ENCODE results near the gene UBXN1. TPM values are rescaled to one million over a fixed set of nuclear protein-coding genes. Genes with fewer than 3 reads are reported as not detected.
"Not testable (repeated sequence)": the region's sequence is repeated elsewhere in the genome, so short reads cannot be mapped to it uniquely, and the experiment has no call there.

UBXN1 gene
- total RNA-seq, 2 donors from 2014 or later = 88.6 to 159 TPM

DNA sequence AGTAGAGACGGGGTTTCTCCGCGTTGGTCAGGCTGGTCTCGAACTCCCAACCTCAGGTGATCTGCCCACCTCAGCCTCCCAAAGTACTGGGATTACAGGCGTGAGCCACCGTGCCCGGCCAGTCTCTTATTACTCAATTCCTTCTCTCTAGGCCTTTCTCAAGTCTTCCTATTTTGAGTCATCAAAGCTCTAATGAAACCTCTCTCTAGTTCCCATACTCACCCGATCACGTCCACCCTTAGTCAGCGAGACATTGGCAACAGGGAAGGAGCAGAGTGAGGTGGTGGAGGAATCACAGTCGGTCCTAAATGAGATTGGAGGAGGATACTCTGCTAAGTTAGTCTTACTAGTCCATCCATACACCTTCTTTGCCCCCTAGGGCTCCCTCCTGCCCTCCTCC is 23.4 kb upstream of the UBXN1 start:
- H3K9me3 ChIP-seq = no peaks in the 10 kb centered on the region
- no peak overlapping the region for H3K4me3 ChIP-seq
- TF ChIP-seq, protein P1, sequence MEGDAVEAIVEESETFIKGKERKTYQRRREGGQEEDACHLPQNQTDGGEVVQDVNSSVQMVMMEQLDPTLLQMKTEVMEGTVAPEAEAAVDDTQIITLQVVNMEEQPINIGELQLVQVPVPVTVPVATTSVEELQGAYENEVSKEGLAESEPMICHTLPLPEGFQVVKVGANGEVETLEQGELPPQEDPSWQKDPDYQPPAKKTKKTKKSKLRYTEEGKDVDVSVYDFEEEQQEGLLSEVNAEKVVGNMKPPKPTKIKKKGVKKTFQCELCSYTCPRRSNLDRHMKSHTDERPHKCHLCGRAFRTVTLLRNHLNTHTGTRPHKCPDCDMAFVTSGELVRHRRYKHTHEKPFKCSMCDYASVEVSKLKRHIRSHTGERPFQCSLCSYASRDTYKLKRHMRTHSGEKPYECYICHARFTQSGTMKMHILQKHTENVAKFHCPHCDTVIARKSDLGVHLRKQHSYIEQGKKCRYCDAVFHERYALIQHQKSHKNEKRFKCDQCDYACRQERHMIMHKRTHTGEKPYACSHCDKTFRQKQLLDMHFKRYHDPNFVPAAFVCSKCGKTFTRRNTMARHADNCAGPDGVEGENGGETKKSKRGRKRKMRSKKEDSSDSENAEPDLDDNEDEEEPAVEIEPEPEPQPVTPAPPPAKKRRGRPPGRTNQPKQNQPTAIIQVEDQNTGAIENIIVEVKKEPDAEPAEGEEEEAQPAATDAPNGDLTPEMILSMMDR (IDR thresholded peaks at IDR 0.05) = no peak
- H3K27me3 ChIP-seq (replicated peaks; ENCODE audit: insufficient read depth) = no peaks in the 10 kb centered on the region
- H3K36me3 ChIP-seq = no peaks in the 10 kb centered on the region
- no peak overlapping the region for H3K27ac ChIP-seq
- DNase-seq (ENCODE audit: low spot score) (no peak), ATAC-seq (ENCODE audit: insufficient number of reproducible peaks, low FRiP score, low read depth) (no peak)
- peaks cover 7 to 19% of the 10 kb centered on the region in 2 donors for H3K4me1 ChIP-seq (ENCODE audit: control insufficient read depth in 1 of 2, low read depth in 2 of 2)

DNA sequence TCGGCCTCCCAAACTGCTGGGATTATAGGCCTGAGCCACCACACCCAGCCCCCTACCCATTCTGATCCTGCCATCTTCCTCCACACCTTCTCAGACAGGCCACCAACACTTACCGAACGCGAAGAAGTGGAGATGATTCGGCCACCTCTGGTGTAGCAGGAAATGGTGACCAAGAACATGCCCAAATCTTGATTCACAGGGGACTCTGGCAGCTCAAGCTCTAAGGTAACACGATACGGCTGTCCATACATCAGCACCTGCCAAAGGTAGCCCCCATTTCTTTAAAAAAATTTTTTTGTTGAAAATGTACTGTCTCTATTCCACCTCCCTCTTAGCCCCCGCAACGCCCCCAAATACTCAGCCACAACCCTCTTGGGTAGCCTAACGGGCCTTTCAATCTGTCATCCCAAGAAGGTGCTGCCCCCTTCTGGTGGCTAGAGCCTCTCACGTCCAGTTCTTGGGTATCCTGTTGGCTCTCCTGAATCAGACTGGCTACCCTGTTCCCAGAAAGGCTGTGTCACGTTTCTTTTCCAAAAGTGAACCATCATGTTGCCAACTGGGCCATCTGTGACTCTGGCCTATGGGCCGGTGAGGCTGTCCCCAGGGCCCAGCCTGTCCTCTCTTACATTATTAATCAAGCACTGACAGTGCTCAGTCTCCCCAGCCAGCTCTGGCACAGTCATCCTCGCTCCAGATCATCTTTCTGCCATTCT is 15.7 kb upstream of the UBXN1 start:
- DNase-seq (ENCODE audit: low spot score) (peak; percentile 54), ATAC-seq (ENCODE audit: insufficient number of reproducible peaks, low FRiP score, low read depth) (peak; percentile 49)
- TF ChIP-seq, protein P1 (IDR thresholded peaks at IDR 0.05) = peak; percentile 81
- H3K4me3 ChIP-seq = no peak overlapping the region
- H3K4me1 ChIP-seq (ENCODE audit: control insufficient read depth in 1 of 2, low read depth in 2 of 2) = peaks cover 0 to 7% of the 10 kb centered on the region in 2 donors
- H3K27me3 ChIP-seq (replicated peaks; ENCODE audit: insufficient read depth) = no peaks in the 10 kb centered on the region
- H3K9me3 ChIP-seq = no peaks in the 10 kb centered on the region
- no peak overlapping the region for H3K27ac ChIP-seq
- H3K36me3 ChIP-seq = peaks cover 31% of the 10 kb centered on the region

DNA sequence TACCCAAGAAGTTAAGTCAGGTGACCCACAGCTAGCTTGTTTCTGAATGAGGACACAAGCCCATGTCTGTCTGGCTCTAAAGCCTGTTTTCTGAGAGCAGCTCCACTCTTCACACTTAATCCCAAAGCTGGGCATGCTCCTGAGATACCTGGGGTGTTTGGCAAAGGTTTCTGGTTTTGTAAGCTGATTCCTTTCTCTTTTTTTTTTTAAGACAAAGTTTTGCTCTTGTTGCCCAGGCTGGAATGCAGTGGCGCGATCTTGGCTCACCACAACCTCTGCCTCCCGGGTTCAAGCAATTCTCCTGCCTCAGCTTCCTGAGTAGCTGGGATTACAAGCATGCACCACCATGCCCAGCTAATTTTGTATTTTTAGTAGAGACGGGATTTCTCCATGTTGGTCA is 14.8 kb upstream of the UBXN1 start:
- not testable (repeated sequence) for DNase-seq (ENCODE audit: low spot score); H3K27ac ChIP-seq; H3K4me1 ChIP-seq (ENCODE audit: control insufficient read depth in 1 of 2, low read depth in 2 of 2); H3K4me3 ChIP-seq; ATAC-seq (ENCODE audit: insufficient number of reproducible peaks, low FRiP score, low read depth); H3K27me3 ChIP-seq (replicated peaks; ENCODE audit: insufficient read depth); H3K9me3 ChIP-seq
- peaks cover 31% of the 10 kb centered on the region for H3K36me3 ChIP-seq

DNA sequence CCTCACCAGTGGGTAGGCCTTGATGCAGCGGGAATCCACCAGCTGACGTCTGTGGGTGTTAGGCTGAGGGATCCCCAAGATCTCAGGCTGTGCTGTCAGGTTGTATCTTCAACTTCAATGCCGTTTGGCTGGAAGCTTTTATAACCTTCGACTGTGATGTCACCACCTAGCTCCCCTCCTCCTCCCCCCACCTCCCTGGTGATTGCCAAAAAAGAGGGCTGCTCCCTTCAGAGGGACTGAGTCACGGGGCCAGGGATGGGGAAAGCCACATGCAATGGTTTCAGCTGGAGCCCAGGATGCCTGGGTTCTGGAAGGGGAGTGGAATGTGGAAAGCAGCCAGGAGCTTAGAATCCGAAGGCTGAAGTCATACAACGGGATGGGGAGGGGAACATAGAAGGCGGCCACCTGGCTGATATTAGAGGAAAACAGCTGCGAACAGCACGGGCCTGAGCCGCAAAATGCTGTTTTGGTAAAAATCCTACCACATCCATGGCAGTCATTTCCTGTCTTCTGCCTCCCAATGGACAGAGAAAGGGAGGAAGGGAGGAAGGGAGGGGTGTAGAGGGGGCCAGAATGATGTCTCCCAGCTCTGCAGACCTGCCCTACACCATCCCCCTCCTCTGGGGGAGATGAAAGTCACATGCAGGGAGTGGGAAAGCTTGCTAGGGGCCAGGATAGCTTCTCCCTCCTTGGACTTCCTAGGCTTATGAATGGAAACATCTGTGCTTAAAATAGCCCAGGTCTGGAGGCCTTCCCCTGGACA is 10.7 kb upstream of the UBXN1 start, which contains the start of gene LRRN4CL:
LRRN4CL (minus strand) TSS at position 110 of the 763 bp plus-strand sequence. CDS start 1,022 bp downstream, outside the sequence.
- ATAC-seq (ENCODE audit: insufficient number of reproducible peaks, low FRiP score, low read depth) = no peak
- Histone ChIP-seq H3K9me3 (no peaks in the 10 kb centered on the region), H3K36me3 (peaks cover 31% of the 10 kb centered on the region), H3K4me1 (ENCODE audit: control insufficient read depth in 1 of 2, low read depth in 2 of 2) (peaks cover 0 to 9% of the 10 kb centered on the region in 2 donors), H3K27ac (no peak within 1 kb of the TSS), H3K27me3 (replicated peaks; ENCODE audit: insufficient read depth) (no peaks in the 10 kb centered on the region), H3K4me3 (no peak within 1 kb of the TSS)
- DNase-seq (ENCODE audit: low spot score) = no peak
- TF ChIP-seq, protein P1 (IDR thresholded peaks at IDR 0.05) = no peak

DNA sequence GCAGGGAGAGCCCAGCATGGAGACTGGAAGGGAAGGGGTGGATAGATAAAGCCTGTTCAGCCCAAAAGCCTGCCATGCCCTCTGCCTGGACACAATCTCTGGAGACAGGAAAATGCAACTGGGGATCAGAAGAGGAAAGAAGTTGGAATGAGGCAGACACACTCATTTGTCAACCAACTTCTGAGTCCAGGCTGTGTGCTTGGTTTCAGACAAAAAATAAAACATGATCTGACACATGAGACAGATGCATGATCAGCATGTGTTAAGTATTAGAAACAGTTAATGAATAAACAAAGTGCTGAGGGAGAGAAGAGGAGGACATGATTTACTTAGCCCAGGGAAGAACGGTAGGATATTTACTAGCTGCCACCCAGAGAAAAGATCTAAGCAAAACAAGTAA is 9.6 kb upstream of the UBXN1 start:
- Histone ChIP-seq H3K27ac (no peak overlapping the region), H3K9me3 (no peaks in the 10 kb centered on the region), H3K4me3 (no peak overlapping the region), H3K27me3 (replicated peaks; ENCODE audit: insufficient read depth) (no peaks in the 10 kb centered on the region), H3K36me3 (peaks cover 31% of the 10 kb centered on the region), H3K4me1 (ENCODE audit: control insufficient read depth in 1 of 2, low read depth in 2 of 2) (peaks cover 0 to 6% of the 10 kb centered on the region in 2 donors)
- TF ChIP-seq, protein P1 (IDR thresholded peaks at IDR 0.05) = no peak
- ATAC-seq (ENCODE audit: insufficient number of reproducible peaks, low FRiP score, low read depth) = no peak
- DNase-seq (ENCODE audit: low spot score) = no peak
